Trophoblast cell (in vitro differentiated cells and primary cell): ENCODE measurements around the gene RASA4.
"Not testable (repeated sequence)": the region's sequence is repeated elsewhere in the genome, so short reads cannot be mapped to it uniquely, and the experiment has no call there.

Experiments used
- DNase-seq, 2 donors: peaks; one replicate each; pipeline ENCODE4 v3.0.0-alpha.2; 2016
- H2AFZ ChIP-seq: 2 replicates; pipeline ENCODE4 v1.6.1; 2013; ENCODE audit warnings: low read length, moderate library complexity, mild to moderate bottlenecking; ENCODE audit not compliant: insufficient read depth, poor library complexity
- H2AK5ac ChIP-seq: 2 replicates; pipeline ENCODE4 v1.6.1; 2013; ENCODE audit warnings: mild to moderate bottlenecking, low read length
- H2BK120ac ChIP-seq: 2 replicates; pipeline ENCODE4 v1.6.1; 2013; ENCODE audit warnings: low read length, mild to moderate bottlenecking, moderate library complexity; ENCODE audit not compliant: insufficient read depth, poor library complexity
- H2BK12ac ChIP-seq: 2 replicates; pipeline ENCODE4 v1.6.1; 2013; ENCODE audit warnings: mild to moderate bottlenecking, low read length, moderate library complexity
- H2BK5ac ChIP-seq: 2 replicates; pipeline ENCODE4 v1.6.1; 2013; ENCODE audit warnings: low read length, low read depth, moderate library complexity, mild to moderate bottlenecking; ENCODE audit not compliant: poor library complexity
- H3K14ac ChIP-seq: 2 replicates; pipeline ENCODE4 v1.6.1; 2013; ENCODE audit warnings: mild to moderate bottlenecking, low read length
- H3K18ac ChIP-seq: 2 replicates; pipeline ENCODE4 v1.6.1; 2013; ENCODE audit warnings: mild to moderate bottlenecking, low read length
- H3K23ac ChIP-seq: 2 replicates; pipeline ENCODE4 v1.6.1; 2013; ENCODE audit warnings: low read length
- H3K27ac ChIP-seq: 2 replicates; pipeline ENCODE4 v1.5.1; 2013; ENCODE audit warnings: low read depth, mild to moderate bottlenecking, inconsistent platforms, low read length, moderate library complexity
- H3K27me3 ChIP-seq: 2 replicates; pipeline ENCODE4 v1.6.1; 2013; ENCODE audit warnings: inconsistent platforms, mild to moderate bottlenecking, low read length, moderate library complexity; ENCODE audit not compliant: insufficient read depth
- H3K36me3 ChIP-seq, 2 experiments: 1 replicate in 1 of 2; 2 replicates in 1 of 2; pipeline ENCODE4 v1.6.1; 2013; ENCODE audit warnings: low read length in 2 of 2, mild to moderate bottlenecking in 2 of 2, moderate library complexity in 1 of 2; ENCODE audit not compliant: insufficient read depth in 2 of 2, control insufficient read depth in 1 of 2
- H3K4ac ChIP-seq: 2 replicates; pipeline ENCODE4 v1.6.1; 2013; ENCODE audit warnings: low read depth, mild to moderate bottlenecking, low read length, moderate library complexity
- H3K4me1 ChIP-seq, 2 experiments: 1 replicate in 1 of 2; 2 replicates in 1 of 2; pipeline ENCODE4 v1.6.1; 2013; ENCODE audit warnings: low read length in 2 of 2, mild to moderate bottlenecking in 2 of 2, moderate library complexity in 1 of 2; ENCODE audit not compliant: insufficient read depth in 2 of 2, control insufficient read depth in 1 of 2
- H3K4me2 ChIP-seq: 2 replicates; pipeline ENCODE4 v1.6.1; 2013; ENCODE audit warnings: inconsistent platforms, mild to moderate bottlenecking, low read length, moderate library complexity
- H3K4me3 ChIP-seq: 2 replicates; pipeline ENCODE4 v1.5.1; 2013; ENCODE audit warnings: mild to moderate bottlenecking, low read depth, low read length, inconsistent platforms
- H3K79me1 ChIP-seq: one replicate; pipeline ENCODE4 v1.6.1; 2013; ENCODE audit warnings: low read length
- H3K79me2 ChIP-seq: 2 replicates; pipeline ENCODE4 v1.6.1; 2013; ENCODE audit warnings: low read length, mild to moderate bottlenecking; ENCODE audit not compliant: control insufficient read depth, insufficient read depth, poor library complexity
- H3K9ac ChIP-seq: 2 replicates; pipeline ENCODE4 v1.6.1; 2013; ENCODE audit warnings: mild to moderate bottlenecking, low read length
- H3K9me3 ChIP-seq: 2 replicates; pipeline ENCODE4 v1.6.1; 2013; ENCODE audit warnings: low read depth, mild to moderate bottlenecking, control low read depth, inconsistent platforms, low read length; ENCODE audit not compliant: insufficient read depth
- H4K12ac ChIP-seq: 2 replicates; pipeline ENCODE4 v1.6.1; 2013; ENCODE audit warnings: low read depth, mild to moderate bottlenecking, low read length, moderate library complexity
- H4K8ac ChIP-seq: 2 replicates; pipeline ENCODE4 v1.6.1; 2013; ENCODE audit warnings: low read depth, mild to moderate bottlenecking, low read length, moderate library complexity
- H4K91ac ChIP-seq: one replicate; pipeline ENCODE4 v1.6.1; 2013; ENCODE audit warnings: low read depth, mild to moderate bottlenecking, low read length, moderate library complexity
- WGBS: extraction: QIAGEN DNeasy Blood & Tissue Kit; methylation state at CpG from one replicate; pipeline ENCODE4 v1.1.7; 2013; ENCODE audit warnings: missing lambda C conversion rate; ENCODE audit not compliant: insufficient read length, insufficient coverage; ENCODE audit errors: extremely low coverage; 5-methylcytosine and 5-hydroxymethylcytosine counted together

Gene RASA4

DNA sequence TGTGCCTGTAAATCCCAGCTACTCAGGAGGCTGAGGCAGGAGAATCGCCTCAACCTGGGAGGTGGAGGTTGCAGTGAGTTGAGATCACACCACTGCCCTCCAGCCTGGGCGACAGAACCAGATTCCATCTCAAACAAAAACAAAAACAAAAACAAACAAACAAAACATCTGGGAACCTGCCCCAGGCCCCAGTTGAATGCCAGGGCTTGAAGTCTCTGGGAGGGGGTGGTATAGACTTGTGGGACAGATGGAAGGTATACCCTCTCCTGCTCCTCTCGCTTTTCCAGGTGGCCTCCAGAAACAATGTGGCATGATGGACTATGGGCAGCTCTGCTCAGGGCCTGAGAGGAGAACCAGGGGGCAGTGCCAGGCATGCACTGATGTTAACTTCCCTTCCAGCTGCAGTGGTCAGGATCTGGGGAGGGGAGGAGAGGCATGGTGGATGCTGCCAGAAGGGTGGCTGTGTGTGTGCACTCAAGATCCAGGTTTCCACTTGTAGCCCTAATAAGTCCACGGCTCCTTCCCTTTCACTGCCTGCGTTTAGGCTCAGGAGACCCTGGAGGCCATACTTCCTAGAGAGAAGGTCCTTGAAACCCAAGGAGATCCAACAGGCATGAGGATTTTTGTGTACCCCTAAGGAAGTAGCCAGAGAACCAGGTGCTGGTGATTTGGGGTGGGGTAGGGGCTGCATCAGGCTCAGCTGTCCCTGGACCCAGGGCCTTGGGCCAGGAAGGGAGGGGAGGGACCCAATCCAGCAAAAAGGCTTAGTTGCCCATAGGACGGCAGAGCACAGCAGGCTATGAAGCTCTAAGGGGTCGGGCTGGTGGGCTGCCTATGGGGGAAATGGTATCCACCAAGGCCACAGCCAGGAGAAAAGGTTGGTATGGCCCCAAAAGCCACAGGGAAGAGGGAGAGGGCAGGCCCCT, 39.0 kb downstream of the RASA4 start:
- H4K8ac ChIP-seq, H2BK12ac ChIP-seq, H3K4me3 ChIP-seq, H3K18ac ChIP-seq, H3K4me1 ChIP-seq, H3K36me3 ChIP-seq, H3K27ac ChIP-seq, H3K23ac ChIP-seq, H4K12ac ChIP-seq, H3K14ac ChIP-seq, H3K4me2 ChIP-seq, H3K79me1 ChIP-seq, H2BK120ac ChIP-seq, H3K9ac ChIP-seq, H2AK5ac ChIP-seq, H3K79me2 ChIP-seq, H2AFZ ChIP-seq, H3K27me3 ChIP-seq, H4K91ac ChIP-seq, H3K9me3 ChIP-seq, H3K4ac ChIP-seq, H2BK5ac ChIP-seq, DNase-seq: not testable (repeated sequence)
- WGBS, result no CpG with 5 or more reads among the region's 7 CpGs

DNA sequence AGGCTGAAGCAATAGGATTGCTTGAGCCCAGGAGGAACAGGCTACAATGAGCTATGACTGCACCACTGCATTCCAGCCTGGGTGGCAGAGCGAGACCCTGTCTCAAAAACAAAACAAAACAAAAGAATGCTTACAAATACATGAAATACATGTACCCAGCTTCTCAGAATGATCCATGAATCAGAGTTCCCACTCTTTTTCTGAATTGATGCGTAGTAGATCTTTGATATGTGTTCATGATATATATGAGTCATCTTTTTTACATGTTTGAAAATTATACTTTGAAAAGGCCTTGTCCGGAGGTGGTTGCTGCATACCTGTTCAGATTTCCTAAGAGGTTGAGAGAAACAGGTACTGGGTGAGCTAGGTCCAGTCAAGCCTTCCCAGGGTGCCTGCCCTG, 40.2 kb downstream of the RASA4 start:
- WGBS, result no CpG with 5 or more reads among the region's 3 CpGs
- H2BK5ac ChIP-seq, H3K14ac ChIP-seq: not testable (repeated sequence)

DNA sequence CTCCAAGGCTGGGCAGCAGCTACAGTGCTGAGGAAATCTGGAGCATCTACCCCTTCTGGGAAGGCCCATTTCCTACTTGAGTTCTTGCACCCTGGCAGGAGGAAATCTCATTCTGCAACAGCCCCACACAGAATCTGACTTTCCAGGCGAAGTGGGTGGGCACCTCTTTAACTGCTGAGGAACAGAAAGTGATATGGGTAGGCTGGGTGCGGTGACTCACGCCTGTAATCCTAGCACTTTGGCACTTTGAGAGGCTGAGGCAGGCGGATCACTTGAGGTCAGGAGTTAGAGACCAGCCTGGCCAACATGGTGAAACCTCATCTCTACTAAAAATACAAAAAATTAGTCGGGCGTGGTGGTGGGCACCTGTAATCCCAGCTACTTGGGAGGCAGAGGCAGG, 41.9 kb downstream of the RASA4 start:
- H2BK12ac ChIP-seq, H3K36me3 ChIP-seq, H3K9me3 ChIP-seq, H3K9ac ChIP-seq, H3K23ac ChIP-seq, H3K4ac ChIP-seq, H2BK120ac ChIP-seq, H2AFZ ChIP-seq, H3K27ac ChIP-seq, DNase-seq, H2BK5ac ChIP-seq, H3K27me3 ChIP-seq, H3K14ac ChIP-seq, H4K8ac ChIP-seq, H3K4me1 ChIP-seq, H3K79me2 ChIP-seq, H4K91ac ChIP-seq, H3K79me1 ChIP-seq, H3K4me3 ChIP-seq, H2AK5ac ChIP-seq, H4K12ac ChIP-seq, H3K18ac ChIP-seq, H3K4me2 ChIP-seq: not testable (repeated sequence)
- no CpG with 5 or more reads among the region's 6 CpGs for WGBS

More for the DNA sequence above, 40.2 kb downstream of the RASA4 start:
- not testable (repeated sequence) for H3K4ac ChIP-seq, H3K23ac ChIP-seq, H3K36me3 ChIP-seq, H3K4me3 ChIP-seq, H2BK120ac ChIP-seq, H3K4me1 ChIP-seq, H3K27me3 ChIP-seq, H3K27ac ChIP-seq, H3K4me2 ChIP-seq, H4K12ac ChIP-seq, H3K18ac ChIP-seq, H3K79me1 ChIP-seq, H2AK5ac ChIP-seq, DNase-seq, H4K91ac ChIP-seq, H3K79me2 ChIP-seq, H2BK12ac ChIP-seq, H3K9ac ChIP-seq, H2AFZ ChIP-seq, H4K8ac ChIP-seq, H3K9me3 ChIP-seq

DNA sequence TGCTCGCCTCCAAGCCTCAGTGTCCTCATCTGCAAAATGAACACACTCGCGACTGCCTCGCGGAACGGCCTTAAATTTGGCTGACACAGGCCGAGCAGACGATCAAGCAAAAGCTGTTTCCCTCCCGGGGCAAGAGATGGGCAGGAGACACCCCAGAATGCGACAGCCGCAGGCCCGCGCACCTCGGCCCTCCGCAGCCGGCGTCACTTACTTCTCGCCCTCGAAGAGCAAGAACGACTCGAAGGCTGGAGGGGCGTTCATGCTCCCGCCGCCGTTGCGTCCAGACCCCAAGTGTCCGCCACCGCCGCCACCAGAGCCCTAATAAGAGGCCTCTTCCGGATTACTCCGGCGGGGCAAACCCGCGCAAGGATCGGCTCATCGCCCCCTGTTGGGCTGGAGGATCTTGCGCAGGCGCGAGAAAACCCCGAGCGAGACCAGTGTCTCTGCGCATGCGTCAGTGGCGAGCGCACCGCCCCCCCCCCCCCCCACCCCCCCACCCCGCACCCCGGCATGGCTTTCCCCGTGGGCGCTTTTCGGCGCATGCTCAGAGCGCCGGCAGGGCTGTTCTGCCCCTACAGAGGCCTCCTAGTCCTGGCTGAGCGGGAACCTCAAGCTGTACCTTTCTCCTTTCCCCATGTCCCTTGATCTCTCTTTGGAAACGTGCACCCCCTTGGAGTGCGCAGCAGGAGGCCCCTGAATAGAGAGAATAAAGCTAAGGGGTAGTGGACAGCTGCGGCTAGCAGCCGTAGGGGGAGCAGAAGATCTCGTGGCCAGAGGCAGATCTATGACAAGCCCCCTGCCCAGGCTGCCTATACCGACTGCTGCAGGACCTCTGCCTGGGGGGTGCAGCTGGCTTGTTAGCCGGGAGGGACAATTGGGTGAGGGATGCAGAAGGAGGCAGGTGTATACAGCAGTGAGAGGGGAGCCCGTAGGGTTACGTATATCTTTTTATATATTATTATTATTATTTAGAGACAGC, 44.0 kb downstream of the RASA4 start, which contains the start of gene POLR2J3:
TSS of gene POLR2J3 (minus strand) at position 323 of the 979 bp plus-strand sequence. CDS start at position 261, 62 bp downstream.
- Histone ChIP-seq H4K91ac (peak within 1 kb of the TSS; percentile 90), H3K4me3 (peak within 1 kb of the TSS; percentile 87), H4K8ac (peak within 1 kb of the TSS; percentile 88), H4K12ac (peak within 1 kb of the TSS; percentile 74), H3K14ac (peak within 1 kb of the TSS; percentile 55), H3K9ac (peak within 1 kb of the TSS; percentile 44), H2BK120ac (peak within 1 kb of the TSS; percentile 83), H3K18ac (peak within 1 kb of the TSS; percentile 94), H2AFZ (peak within 1 kb of the TSS; percentile 98), H3K4ac (peak within 1 kb of the TSS; percentile 49), H3K4me2 (peak within 1 kb of the TSS; percentile 41)
- no CpG with 5 or more reads among the region's 64 CpGs for WGBS
- H3K27ac ChIP-seq, H3K23ac ChIP-seq, H3K9me3 ChIP-seq, H2BK5ac ChIP-seq, H3K79me2 ChIP-seq, H3K79me1 ChIP-seq, H2BK12ac ChIP-seq, H3K4me1 ChIP-seq, H3K27me3 ChIP-seq, H2AK5ac ChIP-seq, H3K36me3 ChIP-seq: not testable (repeated sequence)
- peak; percentile 72 to 85 for DNase-seq
